Lower lobe of right lung (tissue), 2 donors: ENCODE measurements around the gene CELF2. TPM values are rescaled to one million over a fixed set of nuclear protein-coding genes. Genes with fewer than 3 reads are reported as not detected.

Source experiments
- ATAC-seq, 2 donors: fragments of 200-7000 bp; cut with Tn5 transposase; one replicate each; pipeline ENCODE4 v1.9.1; 2020 to 2022; ENCODE audit warnings: mild to moderate bottlenecking in 2 of 2, moderate library complexity in 2 of 2
- DNase-seq: peaks from one replicate; pipeline ENCODE4 v3.0.0-alpha.2; 2020
- H3K27ac ChIP-seq: fragments of 200-600 bp; one replicate; pipeline ENCODE4 v1.8.0; 2022
- H3K27me3 ChIP-seq: fragments of 200-600 bp; one replicate; pipeline ENCODE4 v1.8.0; 2022; ENCODE audit warnings: low read depth
- H3K36me3 ChIP-seq: fragments of 200-600 bp; one replicate; pipeline ENCODE4 v1.8.0; 2022; ENCODE audit warnings: mild to moderate bottlenecking
- H3K4me1 ChIP-seq: fragments of 200-600 bp; one replicate; pipeline ENCODE4 v1.8.0; 2022
- H3K4me3 ChIP-seq: fragments of 200-600 bp; one replicate; pipeline ENCODE4 v1.8.0; 2022; ENCODE audit warnings: mild to moderate bottlenecking
- H3K9me3 ChIP-seq: fragments of 200-600 bp; one replicate; pipeline ENCODE4 v1.8.0; 2022
- intact Hi-C: fragments of 100-400 bp; cut with DNase I; formaldehyde crosslinking; loops from one replicate; pipeline ENCODE4 v1.11.0; 2022
- total RNA-seq: library from RNA; stranded (reverse); fragmentation: NEBNext Ultra II Directional; extraction: Animal tissue kit (Norgen Biotek cat#: 25700); gene quantifications from one replicate; pipeline ENCODE4 v1.2.1, GENCODE V29; 2021
- TF ChIP-seq, protein P1 (sequence below): fragments of 200-600 bp; IDR thresholded peaks from one replicate; pipeline ENCODE4 v1.8.0; 2022; ENCODE audit warnings: antibody characterized with exemption, mild to moderate bottlenecking
- donor health status: DM: no; HTN: yes; CAD: no; lungs with severe emphysema.

The CELF2 gene
- total RNA-seq, 1 donor from 2014 or later = 106 TPM

GRCh38 chr10:11201911-11202310 is 184.2 kb downstream of the CELF2 start:
- H3K27me3 ChIP-seq = no peaks in the 10 kb centered on the region
- no peak overlapping the region for H3K27ac ChIP-seq
- TF ChIP-seq, protein P1, sequence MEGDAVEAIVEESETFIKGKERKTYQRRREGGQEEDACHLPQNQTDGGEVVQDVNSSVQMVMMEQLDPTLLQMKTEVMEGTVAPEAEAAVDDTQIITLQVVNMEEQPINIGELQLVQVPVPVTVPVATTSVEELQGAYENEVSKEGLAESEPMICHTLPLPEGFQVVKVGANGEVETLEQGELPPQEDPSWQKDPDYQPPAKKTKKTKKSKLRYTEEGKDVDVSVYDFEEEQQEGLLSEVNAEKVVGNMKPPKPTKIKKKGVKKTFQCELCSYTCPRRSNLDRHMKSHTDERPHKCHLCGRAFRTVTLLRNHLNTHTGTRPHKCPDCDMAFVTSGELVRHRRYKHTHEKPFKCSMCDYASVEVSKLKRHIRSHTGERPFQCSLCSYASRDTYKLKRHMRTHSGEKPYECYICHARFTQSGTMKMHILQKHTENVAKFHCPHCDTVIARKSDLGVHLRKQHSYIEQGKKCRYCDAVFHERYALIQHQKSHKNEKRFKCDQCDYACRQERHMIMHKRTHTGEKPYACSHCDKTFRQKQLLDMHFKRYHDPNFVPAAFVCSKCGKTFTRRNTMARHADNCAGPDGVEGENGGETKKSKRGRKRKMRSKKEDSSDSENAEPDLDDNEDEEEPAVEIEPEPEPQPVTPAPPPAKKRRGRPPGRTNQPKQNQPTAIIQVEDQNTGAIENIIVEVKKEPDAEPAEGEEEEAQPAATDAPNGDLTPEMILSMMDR = no peak
- H3K36me3 ChIP-seq = peaks cover 30% of the 10 kb centered on the region
- ATAC-seq (no peak), DNase-seq (no peak)
- no peaks in the 10 kb centered on the region for H3K9me3 ChIP-seq
- intact Hi-C loops = no loop called here
- H3K4me1 ChIP-seq = peaks cover 19% of the 10 kb centered on the region
- no peak overlapping the region for H3K4me3 ChIP-seq

DNA sequence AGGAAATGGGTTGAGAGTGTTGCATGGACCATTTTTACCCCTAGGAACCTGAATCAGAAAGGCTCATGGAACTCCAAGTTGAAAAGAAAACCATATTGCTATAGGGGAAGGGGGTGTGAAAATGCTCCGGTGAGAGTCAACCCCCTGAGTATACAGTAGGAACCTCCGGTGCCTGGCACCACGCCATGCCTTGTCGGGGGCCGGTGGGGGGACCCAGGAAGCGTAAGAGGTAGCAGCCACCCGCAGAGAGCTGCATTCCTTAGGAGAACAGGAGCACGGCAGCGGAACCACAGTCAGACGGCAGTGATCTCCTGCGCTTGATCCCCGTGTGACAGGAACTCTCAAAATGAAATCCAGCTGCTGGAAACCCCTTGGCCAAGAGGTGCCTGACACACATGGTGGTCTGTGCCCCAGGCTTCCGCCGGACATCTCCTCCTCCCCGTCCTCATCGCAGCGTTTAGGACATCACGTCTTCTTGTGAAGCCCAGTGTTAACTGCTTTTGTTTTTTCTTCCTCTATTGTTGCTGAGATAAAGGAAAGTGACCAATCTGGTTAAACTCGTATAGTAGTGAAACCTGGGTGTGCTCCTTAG is 186.8 kb downstream of the CELF2 start:
- TF ChIP-seq, protein P1 = no peak
- Histone ChIP-seq H3K36me3 (peaks cover 37% of the 10 kb centered on the region), H3K4me3 (no peak overlapping the region), H3K9me3 (no peaks in the 10 kb centered on the region), H3K27me3 (no peaks in the 10 kb centered on the region), H3K27ac (no peak overlapping the region), H3K4me1 (peaks cover 11% of the 10 kb centered on the region)
- ATAC-seq (peak in 1 of 2 donors; percentile 13), DNase-seq (no peak)
- intact Hi-C loops = no loop called here

GRCh38 chr10:11205030-11205772 is 187.5 kb downstream of the CELF2 start:
- DNase-seq = no peak
- no peaks in the 10 kb centered on the region for H3K9me3 ChIP-seq
- intact Hi-C loops = no loop called here
- no peaks in the 10 kb centered on the region for H3K27me3 ChIP-seq
- H3K36me3 ChIP-seq = peaks cover 37% of the 10 kb centered on the region
- no peak overlapping the region for H3K4me3 ChIP-seq
- peaks cover 19% of the 10 kb centered on the region for H3K4me1 ChIP-seq
- TF ChIP-seq, protein P1 = no peak
- no peak overlapping the region for H3K27ac ChIP-seq
- peak in 1 of 2 donors; percentile 32 for ATAC-seq

GRCh38 chr10:11206676-11207559 is 189.2 kb downstream of the CELF2 start:
- Histone ChIP-seq H3K27me3 (no peaks in the 10 kb centered on the region), H3K4me1 (peaks cover 28% of the 10 kb centered on the region), H3K36me3 (peaks cover 37% of the 10 kb centered on the region), H3K4me3 (no peak overlapping the region), H3K9me3 (no peaks in the 10 kb centered on the region), H3K27ac (no peak overlapping the region)
- intact Hi-C loops = no loop called here
- ATAC-seq (no peak), DNase-seq (no peak)
- TF ChIP-seq, protein P1 = no peak

DNA sequence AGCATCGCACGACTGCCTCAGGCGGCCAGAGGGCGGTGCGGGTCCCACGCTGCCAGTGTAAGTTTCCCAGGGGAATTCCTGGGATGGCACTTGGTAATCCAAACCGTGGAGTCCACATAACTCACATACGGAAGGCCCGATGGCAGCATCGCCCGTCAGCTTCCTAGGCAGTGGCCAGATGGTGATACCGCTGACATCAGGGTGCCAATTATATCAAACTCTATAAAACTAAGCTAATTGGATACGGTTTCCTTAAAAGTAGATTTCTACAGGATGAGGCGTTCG is 189.8 kb downstream of the CELF2 start:
- no peak for DNase-seq
- no peaks in the 10 kb centered on the region for H3K9me3 ChIP-seq
- no peak overlapping the region for H3K27ac ChIP-seq
- peaks cover 30% of the 10 kb centered on the region for H3K4me1 ChIP-seq
- no peak overlapping the region for H3K4me3 ChIP-seq
- no peak for ATAC-seq
- peaks cover 37% of the 10 kb centered on the region for H3K36me3 ChIP-seq
- H3K27me3 ChIP-seq = no peaks in the 10 kb centered on the region
- TF ChIP-seq, protein P1 = no peak
- intact Hi-C loops = no loop called here
